ENCODE data around the gene RPL29. TPM values are rescaled to one million over a fixed set of nuclear protein-coding genes. Genes with fewer than 3 reads are reported as not detected.
"Not testable (repeated sequence)": the region's sequence is repeated elsewhere in the genome, so short reads cannot be mapped to it uniquely, and the experiment has no call there.

The RPL29 gene
- total and polyA plus RNA-seq, 2 donors (not counting 3 experiments of a cell fraction or from before 2014, with no cell fraction given), result 1,236 to 2,177 TPM

- no peak overlapping the region for H3K9ac ChIP-seq (replicated peaks; ENCODE audit: extremely low read depth, insufficient read depth, low read length)
- H3K36me3 ChIP-seq (ENCODE audit: control insufficient read depth in 2 of 2, extremely low read depth in 1 of 2, insufficient read depth in 2 of 2, low read length in 2 of 2), result no peaks in the 10 kb centered on the region
- BruUV-seq (replicated peaks), result no TSS peak
- H2AFZ ChIP-seq (ENCODE audit: low read depth, low read length), result peak overlapping the region; percentile 19
- dilution Hi-C loops (cut with MboI; ENCODE audit: extremely low pct_ligation_motif_present, low sequenced_read_pairs) (no loop called here), intact Hi-C loops (cut with micrococcal nuclease) (no loop called here)
- H4K20me1 ChIP-seq (replicated peaks; ENCODE audit: control insufficient read depth, extremely low read depth, insufficient read depth, low read length), result no peaks in the 10 kb centered on the region
- no peak for TF ChIP-seq JUN (IDR thresholded peaks at IDR 0.05; ENCODE audit: borderline replicate concordance, insufficient read depth, insufficient read length, low read depth)
- TF ChIP-seq MYC (IDR thresholded peaks at IDR 0.05; ENCODE audit: low read depth, low read length), result no peak
- TF ChIP-seq POLR2A (IDR thresholded peaks at IDR 0.05; ENCODE audit: low read depth, low read length), result no peak
- H3K27ac ChIP-seq (ENCODE audit: insufficient read depth, low read depth, low read length), result no peak overlapping the region
- no peaks in the 10 kb centered on the region for H3K9me1 ChIP-seq (replicated peaks; ENCODE audit: control insufficient read depth, extremely low read depth, insufficient read depth, low read length)
- no peak overlapping the region for H3K4me2 ChIP-seq (ENCODE audit: insufficient read depth, low read length)
- H3K27me3 ChIP-seq (ENCODE audit: control insufficient read depth in 2 of 2, insufficient read depth in 2 of 2, low read length in 2 of 2), result no peaks in the 10 kb centered on the region
- H3K4me1 ChIP-seq (ENCODE audit: control insufficient read depth, extremely low read depth, insufficient read depth, low read length), result peaks cover 28% of the 10 kb centered on the region
- ChIA-PET CTCF (interaction anchor here (1.6 to 2.2 kb wide), 2 partner anchors 10 to 12 kb away, joined by 7 to 12 read pairs; partner anchors contain the start of gene DUSP7), POLR2A (no interaction called here)
- DNase-seq (ENCODE audit: low read depth, low spot score) (no peak), FAIRE-seq (no peak)
- no peaks in the 10 kb centered on the region for H3K9me3 ChIP-seq (replicated peaks; ENCODE audit: control insufficient read depth, insufficient read depth, low read length)
- H3K79me2 ChIP-seq (ENCODE audit: control insufficient read depth, insufficient read depth, low read length), result no peaks in the 10 kb centered on the region
- no peak overlapping the region for H3K4me3 ChIP-seq (replicated peaks in 1 of 3; ENCODE audit: insufficient read depth in 1 of 3, low read depth in 1 of 3, low read length in 3 of 3)
Measured at GRCh38 chr3:52043750-52044149, 48.1 kb upstream of the RPL29 start.

DNA sequence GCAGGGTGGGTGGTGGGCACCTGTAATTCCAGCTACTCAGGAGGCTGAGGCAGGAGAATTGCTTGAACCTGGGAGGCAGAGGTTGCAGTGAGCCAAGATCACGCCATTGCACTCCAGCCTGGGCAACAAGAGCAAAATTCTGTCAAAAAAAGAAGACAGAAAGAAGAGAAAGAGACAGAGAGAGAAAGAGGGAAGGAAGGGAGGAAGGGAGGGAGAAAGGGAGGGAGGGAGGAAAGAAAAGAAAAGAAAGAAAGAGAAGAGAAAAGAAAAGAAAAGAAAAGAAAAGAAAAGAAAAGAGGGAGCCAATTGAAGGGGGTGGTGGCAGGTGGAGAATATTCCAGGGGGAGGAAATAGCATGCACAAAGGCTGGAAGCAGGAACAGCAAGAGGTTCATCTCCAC lies 47.3 kb upstream of the RPL29 start:
- POLR2A ChIA-PET, result not testable (repeated sequence)

More for the DNA sequence above, 47.3 kb upstream of the RPL29 start:
- H3K36me3 ChIP-seq (ENCODE audit: control insufficient read depth in 2 of 2, extremely low read depth in 1 of 2, insufficient read depth in 2 of 2, low read length in 2 of 2); H2AFZ ChIP-seq (ENCODE audit: low read depth, low read length); H3K4me3 ChIP-seq (replicated peaks in 1 of 3; ENCODE audit: insufficient read depth in 1 of 3, low read depth in 1 of 3, low read length in 3 of 3); H3K9ac ChIP-seq (replicated peaks; ENCODE audit: extremely low read depth, insufficient read depth, low read length); H3K9me3 ChIP-seq (replicated peaks; ENCODE audit: control insufficient read depth, insufficient read depth, low read length); H3K27ac ChIP-seq (ENCODE audit: insufficient read depth, low read depth, low read length); H3K79me2 ChIP-seq (ENCODE audit: control insufficient read depth, insufficient read depth, low read length); DNase-seq (ENCODE audit: low read depth, low spot score); intact Hi-C loops (cut with micrococcal nuclease); H3K27me3 ChIP-seq (ENCODE audit: control insufficient read depth in 2 of 2, insufficient read depth in 2 of 2, low read length in 2 of 2); FAIRE-seq; dilution Hi-C loops (cut with MboI; ENCODE audit: extremely low pct_ligation_motif_present, low sequenced_read_pairs); H3K9me1 ChIP-seq (replicated peaks; ENCODE audit: control insufficient read depth, extremely low read depth, insufficient read depth, low read length); H4K20me1 ChIP-seq (replicated peaks; ENCODE audit: control insufficient read depth, extremely low read depth, insufficient read depth, low read length); BruUV-seq (replicated peaks); H3K4me2 ChIP-seq (ENCODE audit: insufficient read depth, low read length): not testable (repeated sequence)
- CTCF ChIA-PET, result interaction anchor here (1.2 to 2.3 kb wide), 3 partner anchors 10 to 79 kb away, joined by 3 to 12 read pairs (median 9); no protein-coding TSS in a partner anchor
- H3K4me1 ChIP-seq (ENCODE audit: control insufficient read depth, extremely low read depth, insufficient read depth, low read length), result peaks cover 25% of the 10 kb centered on the region

Measured in endothelial cell of umbilical vein (primary cell).